GM19467 (cell line): ENCODE data around the gene DDX28.
"Not testable (repeated sequence)": the region's sequence is repeated elsewhere in the genome, so short reads cannot be mapped to it uniquely, and the experiment has no call there.

Experiments used
- ATAC-seq: cut with Tn5 transposase; IDR thresholded peaks from one replicate; pipeline ENCODE4 v1.9.1; 2021; ENCODE audit warnings: mild to moderate bottlenecking, moderate library complexity; ENCODE audit not compliant: unreplicated experiment

DDX28 gene

DNA sequence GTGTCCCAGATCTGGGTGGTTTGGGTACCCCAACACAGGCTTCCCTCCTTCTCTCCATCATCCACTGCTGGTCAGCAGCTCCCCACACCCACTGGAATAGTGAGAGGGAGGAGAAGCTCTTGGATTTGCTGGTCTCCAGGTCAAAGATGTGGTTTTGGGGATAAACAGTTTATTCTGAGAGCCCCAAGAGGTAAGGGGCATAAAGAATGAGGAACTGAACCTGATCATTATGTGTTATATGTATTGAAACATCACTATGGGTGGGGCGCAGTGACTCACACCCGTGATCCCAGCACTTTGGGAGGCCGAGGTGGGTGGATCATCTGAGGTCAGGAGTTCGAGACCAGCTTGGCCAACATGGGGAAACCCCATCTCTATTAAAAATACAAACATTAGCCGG, 27.6 kb downstream of the DDX28 start:
- no peak for ATAC-seq

DNA sequence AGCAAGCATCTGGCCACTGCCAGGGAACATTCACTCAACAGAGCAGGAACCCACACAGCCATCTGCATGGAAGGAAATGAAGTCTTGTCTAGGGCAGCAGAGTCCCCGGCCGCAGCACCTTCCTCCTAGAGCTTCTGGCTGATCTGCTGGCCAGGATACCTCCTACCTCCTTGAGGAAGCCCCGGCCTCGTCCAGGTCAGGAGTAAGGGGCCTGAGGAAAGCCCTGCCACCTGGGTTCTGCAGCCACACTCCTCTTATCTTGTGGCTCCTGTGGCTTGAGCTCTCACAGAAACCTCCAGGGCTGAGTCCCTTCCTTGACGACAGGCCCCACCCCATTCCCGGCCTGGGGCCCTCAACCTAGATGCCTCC, 29.0 kb downstream of the DDX28 start:
- not testable (repeated sequence) for ATAC-seq

DNA sequence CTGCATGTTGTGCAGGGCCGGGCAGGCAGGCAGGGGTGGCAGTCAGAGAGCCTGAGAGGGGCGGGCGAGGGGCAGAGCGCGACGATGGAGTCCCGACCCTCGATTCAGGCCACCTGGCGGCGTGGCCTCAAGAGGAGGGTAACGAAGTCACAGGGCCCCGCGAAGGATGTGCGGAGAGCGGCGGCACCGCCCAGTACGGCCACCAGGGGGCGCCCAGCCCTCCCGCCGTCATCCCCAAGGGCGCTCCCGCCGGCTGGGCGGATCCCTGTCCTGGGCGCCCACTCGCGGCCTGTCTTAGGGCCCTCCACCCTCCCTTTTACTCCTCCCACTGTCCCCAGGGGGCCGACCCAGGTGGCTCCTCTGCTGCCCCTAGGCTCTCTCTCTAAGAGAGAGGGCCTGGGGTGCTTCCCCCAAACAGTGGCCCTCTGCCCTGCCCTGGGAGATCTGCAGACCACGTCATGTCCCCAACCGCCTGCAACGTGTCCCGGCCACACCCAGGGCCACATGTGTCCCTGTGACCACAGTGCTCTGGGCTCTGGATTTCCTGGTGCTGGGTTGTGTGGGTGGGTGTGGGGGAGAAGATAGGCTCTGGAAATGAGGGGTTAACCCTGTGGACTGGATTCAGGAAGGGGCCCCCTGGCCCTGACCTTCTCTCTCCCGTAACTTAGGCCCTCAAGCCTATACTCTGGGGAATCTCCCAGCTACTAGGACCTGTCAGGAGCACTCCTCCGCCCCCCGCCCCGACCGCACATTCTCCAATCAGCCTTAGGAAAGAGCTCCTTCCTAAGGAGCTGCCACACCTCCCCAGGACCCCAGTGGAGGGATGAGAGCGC, 29.6 kb downstream of the DDX28 start:
- peak; percentile 72 for ATAC-seq

DNA sequence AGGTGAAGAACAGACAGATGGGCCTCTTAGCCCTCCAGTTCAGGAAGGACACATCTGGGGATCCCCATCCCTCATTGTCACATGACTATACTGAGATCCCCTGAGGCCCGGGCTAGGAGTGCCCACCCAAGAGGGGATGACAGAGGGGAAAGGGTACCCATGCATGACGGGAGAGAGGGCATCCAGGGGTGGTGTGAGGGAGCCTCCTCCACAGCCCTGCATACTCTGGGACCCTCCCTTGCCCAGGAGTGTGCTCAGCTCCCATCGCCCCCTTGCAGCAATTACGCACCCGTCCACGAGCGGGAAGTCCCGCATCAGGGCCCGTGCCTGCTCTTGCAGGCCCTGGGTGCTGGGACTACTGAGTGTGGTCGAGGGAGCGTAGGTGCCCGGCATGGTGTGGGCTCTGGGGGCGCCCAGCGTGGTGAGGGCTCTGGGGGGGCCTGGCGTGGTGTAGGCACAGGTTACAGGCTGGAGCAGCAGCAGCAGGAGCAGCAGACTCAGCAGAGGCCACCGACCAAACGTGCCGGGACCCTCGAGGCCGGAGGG, 30.3 kb downstream of the DDX28 start:
- ATAC-seq, result no peak

DNA sequence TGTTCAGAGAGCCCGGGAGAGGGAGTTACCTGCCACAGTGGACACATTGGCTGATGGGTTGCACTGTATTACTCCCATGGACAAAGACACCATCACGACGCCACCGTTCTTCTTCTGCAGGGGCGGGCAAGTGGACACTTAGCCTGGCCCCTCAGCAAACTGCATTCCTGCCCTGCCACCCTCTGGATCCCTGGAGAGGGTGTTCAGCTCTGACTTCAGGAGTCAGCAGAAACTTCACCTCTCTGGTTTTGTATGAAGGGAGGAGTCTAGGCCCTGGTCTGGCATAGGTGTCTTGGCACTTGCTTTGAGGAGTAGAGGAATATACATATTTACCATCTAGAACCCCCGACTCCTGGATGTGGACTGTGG, 33.0 kb downstream of the DDX28 start:
- ATAC-seq, result no peak

DNA sequence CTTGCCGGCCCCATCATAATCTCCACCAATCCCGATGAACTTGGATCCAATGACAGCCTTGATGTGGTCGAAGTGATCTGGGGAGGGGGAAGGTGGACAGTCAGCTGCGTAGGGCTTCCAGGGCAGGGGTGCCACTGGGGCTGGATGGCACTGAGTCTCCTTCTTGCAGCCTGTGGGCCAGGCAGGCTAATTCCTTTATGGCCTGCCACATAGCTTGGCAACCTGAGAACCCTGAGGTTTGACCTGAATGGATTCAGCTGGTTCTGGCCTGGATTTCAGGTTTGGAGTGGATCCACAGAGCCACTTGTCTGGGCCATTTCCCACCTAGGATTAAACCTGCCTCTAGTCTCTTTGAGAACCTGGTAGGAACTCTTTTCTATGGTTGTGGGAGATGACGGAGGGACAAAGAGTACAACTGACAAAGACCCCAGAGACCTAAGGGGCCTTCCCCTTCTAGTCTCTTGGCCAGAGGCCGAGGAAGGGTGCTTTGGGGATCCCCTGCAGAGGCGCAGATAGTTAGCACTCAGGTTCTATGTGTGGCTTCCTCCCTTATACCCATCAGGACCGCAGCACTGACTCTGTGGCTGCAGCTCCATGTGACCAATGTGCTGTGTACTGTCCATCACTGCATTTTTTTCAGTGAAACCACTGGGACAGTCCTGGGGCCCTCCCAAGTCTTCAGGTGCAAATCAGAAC, 33.6 kb downstream of the DDX28 start:
- no peak for ATAC-seq

DNA sequence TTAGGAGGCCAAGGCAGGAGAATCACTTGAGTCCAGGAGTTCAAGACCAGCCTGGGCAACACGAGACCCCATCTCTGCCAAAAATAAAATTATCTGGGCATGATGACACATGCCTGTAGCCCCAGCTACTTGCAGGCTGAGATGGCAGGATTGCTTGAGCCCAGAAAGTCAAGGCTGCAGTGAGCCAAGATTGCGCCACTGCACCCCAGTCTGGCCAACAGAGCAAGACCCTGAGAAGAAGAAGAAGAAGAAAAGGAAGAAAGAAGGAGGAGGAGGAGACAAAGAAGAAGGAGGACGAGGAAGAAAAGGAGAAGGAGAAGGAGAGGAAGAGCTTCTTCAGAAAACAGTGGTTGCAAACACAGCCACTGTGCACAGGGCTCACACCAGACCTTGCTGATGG, 34.4 kb downstream of the DDX28 start:
- no peak for ATAC-seq

DNA sequence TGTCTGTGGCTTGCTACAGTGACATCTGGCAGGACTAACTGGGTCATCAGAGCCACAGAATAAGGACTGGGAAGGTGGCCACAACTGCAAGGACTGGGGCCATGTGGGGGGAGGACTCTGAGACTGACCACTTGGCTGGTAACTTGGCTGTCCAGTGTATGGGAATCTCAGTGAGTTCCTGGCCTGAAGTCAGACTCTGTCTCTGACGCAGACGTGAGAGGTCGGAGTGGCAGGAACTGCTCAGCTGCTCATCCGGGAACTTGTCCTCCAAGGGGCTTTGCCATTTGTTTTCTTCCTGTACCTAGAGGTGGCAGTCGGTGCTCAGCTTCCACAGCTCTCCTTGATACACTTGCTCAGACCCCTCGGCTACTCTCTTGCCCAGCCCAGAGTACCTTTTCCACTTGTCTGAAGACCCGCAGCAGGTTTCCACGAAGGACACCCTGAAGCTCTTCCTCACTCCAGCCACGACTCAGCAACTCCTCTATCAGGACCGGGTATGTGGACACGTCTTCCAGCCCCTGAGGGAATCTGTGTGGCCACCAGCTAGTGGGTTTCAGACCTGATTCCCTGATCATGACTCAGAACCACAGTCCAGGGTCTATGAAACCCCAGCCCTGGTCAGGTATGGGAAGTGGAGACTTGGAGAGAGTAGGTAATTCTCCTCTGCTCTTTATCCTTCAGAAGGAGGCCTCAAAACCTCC, 35.4 kb downstream of the DDX28 start:
- ATAC-seq, result no peak

DNA sequence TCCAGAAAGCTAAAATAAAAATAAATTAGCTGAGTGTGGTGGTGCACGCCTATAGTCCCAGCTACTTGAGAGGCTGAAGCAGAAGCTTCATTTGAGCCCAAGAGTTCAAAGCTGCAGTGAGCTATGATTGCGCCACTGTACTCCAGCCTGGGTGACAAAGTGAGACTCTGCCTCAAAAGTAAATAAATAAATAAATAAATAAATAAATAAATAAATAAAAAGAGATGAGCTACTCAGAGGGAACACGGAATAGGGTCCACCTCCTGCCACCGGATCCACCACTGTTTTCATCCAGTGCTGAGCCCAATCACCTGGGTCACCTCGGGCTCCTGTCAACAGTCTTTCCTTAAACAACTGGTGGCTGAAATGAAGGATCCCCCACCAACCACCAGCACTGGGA, 36.1 kb downstream of the DDX28 start:
- no peak for ATAC-seq

DNA sequence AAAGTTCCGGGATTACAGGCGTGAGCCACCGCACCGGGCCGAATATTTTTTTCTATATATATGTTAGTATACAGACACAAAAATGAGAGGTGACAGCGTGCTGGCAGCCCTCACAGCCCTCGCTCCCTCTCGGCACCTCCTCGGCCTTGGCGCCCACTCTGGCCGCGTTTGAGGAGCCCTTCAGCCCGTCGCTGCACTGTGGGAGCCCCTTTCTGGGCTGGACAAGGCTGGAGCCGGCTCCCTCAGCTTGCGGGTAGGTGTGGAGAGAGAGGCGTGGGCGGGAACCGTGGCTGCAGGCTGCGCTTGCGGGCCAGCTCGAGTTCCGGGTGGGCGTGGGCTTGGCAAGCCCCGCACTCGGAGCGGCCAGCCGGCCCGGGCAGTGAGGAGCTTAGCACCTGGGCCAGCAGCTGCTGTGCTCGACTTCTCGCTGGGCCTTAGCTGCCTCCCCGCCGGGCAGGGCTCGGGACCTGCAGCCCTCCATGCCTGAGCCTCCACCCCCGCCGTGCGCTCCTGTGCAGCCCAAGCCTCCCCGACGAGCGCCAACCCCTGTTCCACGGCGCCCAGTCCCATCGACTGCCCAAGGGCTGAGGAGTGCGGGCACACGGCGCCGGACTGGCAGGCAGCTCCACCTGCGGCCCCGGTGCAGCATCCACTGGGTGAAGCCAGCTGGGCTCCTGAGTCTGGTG, 40.9 kb downstream of the DDX28 start:
- ATAC-seq, result no peak

DNA sequence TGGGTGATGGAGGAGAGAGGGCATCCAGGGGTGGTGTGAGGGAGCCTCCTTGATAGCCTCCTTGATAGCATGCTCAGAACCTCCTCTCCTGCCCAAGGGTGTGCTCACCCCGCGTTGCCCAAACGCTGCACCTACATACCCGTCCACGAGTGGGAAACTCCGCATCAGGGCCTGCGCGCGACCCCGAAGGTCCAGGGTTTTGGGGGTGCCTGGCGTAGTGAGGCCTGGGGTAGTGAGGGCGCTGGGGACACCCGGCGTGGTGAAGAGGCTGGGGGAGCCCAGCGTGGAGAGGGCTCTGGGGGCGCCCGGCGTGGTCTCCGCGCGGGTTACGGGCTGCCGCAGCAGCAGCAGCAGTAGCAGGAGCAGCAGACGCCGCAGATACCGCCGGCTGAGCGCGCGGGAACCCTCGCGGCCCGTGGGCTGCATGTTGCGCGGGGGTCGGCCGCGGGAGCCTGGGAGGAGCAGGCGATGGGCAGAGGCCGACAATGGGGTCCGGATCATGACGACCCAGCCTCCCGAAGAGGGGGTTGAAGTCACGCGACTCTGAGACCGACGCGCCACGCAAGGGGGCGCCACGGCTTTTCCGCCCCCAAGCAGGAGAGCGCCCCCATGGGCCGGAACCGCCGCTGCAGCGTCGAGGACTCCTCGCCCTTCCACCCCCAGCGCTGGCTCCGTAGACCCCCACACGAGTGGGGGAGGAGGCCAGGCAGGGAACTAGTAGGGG, 42.9 kb downstream of the DDX28 start, which contains the start of gene DPEP3:
DPEP3 (minus strand) TSS at position 545 of the 724 bp plus-strand sequence; CDS start at position 426, 119 bp downstream.
- ATAC-seq, result no peak

DNA sequence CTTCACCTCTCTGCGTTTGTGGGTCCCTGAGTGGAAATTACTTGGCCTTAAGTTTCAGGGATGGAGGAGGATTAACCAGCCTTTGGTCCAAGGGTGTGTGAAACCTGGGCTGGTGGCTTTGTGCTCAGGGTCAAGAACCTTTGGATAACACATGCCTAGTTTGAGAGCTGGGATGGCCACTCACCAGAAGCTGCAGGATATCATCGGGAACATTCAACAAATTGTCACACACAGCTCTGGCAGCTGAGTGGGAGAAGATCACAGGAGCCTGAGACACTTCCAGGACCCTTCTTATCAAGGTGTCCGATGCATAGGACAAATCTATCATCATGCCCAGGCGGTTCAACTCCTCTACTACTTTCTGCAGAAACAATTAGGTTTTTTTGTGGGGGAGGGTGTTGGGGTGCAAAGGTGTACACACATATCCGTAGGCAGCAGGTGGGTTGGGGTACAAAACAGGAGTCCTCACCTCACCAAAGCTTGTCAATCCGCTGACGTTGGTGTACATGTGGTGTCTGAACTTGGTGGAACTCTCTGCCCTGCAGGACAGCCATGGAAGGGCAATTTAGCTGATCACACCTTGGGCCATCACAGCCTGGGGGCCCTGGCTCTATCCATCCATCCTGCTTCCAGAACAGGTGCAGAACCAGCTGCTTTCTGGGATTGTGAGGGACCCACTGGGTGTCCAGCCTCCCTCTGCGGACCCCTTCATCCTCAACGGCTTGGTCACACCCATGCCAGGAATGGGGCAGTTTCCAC, 45.4 kb downstream of the DDX28 start:
- ATAC-seq, result no peak

DNA sequence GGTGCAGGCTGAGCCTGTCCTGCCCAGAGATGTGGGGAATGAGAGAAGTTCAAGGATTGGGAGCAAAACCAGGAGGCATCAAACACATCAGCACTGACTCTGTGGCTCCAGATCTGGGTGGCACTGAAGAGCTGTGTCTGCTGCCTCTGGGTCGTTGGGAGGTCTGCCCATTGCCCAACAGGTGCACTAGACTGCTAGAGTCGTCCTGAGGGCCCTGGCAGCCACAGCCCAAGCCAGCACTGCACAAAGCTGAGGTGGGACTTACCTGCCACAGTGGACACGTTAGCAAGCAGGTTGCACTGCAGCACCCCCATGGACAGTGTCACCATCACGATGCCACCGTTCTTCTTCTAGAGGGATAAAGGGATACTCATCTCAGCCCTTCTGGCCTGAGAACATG, 46.0 kb downstream of the DDX28 start:
- ATAC-seq, result no peak

DNA sequence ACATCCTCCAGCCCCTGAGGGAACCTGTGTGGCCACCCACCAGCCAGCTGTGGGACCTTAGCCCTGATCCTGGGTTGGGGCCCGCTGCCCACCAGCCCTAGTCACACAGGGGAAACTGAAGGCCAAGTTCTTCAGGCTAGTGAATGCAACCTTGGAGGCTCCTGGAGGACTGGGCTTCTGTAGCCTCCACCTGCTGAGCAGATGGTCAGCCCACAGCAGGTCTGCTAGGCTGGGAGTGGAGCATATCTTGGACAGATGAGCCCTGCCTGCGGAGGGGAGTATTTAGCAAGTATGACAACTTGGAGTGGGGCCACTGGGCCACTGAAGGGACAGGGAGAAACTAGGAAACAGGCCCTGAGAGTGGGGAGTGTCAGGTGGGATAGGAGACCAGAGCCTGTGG, 46.8 kb downstream of the DDX28 start:
- ATAC-seq, result no peak

DNA sequence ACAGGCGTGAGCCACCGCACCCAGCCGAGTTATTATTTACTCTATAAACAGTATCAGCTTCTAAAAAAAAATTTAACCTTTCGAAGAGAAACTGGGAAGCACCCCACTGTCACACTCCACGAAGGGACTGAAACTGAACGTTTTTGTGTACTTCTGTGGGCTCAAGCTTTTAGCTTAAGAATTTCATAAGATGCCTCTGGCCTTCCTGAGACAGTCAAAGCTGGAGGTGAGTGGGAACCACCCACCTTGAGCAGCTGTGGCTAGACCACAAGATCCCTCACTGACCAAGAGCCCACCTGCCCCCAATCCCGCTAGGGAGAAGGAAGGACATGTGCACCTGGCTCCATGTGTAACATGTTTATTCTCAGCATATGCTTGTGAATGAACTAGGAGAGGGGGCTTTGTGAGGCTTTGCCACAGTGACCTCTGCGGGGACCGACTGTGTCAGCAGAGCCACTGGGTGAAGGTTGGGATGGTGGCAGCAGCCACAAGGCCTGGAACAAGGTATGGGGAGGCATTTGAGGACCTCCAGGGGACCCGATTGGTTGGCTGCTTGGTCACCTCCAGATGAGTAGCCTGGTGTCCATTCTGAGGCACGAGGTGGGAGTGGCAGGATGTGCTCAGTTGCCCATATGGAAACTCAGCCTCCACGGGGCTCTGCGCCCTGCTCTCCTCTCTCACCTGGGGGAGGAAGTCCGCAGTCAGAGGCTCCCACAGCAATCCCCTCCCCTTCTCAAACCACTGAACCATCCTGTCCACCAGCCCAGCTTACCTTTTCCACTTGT, 47.5 kb downstream of the DDX28 start:
- ATAC-seq, result no peak

DNA sequence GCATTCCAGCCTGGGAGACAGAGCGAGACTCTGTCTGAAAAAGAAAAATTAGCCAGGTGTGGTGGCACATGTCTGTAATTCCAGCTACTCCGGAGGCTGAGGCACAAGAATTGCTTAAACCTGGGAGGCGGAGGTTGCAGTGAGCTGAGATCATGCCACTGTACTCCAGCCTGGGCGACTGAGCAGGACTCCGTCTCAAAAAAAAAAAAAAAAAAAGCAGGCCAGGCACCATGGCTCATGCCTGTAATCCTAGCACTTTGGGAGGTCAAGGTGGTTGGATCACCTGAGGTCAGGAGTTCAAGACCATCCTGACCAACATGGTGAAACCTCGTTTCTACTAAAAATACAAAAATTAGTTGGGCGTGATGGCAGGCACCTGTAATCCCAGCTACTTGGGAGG, 50.7 kb downstream of the DDX28 start:
- not testable (repeated sequence) for ATAC-seq

DNA sequence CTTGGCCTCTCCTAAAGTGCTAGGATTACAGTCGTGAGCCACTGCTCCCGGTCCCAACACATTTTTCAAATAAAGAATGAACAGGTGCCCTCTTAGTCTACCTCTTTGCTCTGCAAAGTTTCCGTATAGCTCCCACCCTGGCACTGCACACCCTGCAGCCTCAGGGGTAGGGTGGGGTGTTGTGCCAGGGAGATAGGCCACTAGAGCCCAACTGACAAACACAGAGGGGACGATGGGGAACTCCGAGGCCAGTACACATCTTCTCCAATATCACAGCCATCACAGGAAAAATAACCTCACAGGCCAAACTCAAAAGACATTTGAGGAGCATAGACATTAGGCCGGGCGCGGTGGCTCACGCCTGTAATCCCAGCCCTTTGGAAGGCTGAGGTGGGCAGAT, 51.9 kb downstream of the DDX28 start:
- no peak for ATAC-seq
